Mammary epithelial cell (primary cell): ENCODE results near the gene SPATS2.

ENCODE experiments used
- CTCF ChIP-seq, 2 donors: IDR thresholded peaks in 1 of 2; conservative IDR thresholded peaks in 1 of 2; 2 replicates each; pipeline ENCODE4 v1.5.1; 2011 to 2012; ENCODE audit warnings: inconsistent platforms in 2 of 2, low read length in 2 of 2, mild to moderate bottlenecking in 2 of 2, control low read depth in 1 of 2, low read depth in 1 of 2; ENCODE audit not compliant: insufficient read depth in 1 of 2; ENCODE audit errors: extremely low read depth in 1 of 2
- EZH2 ChIP-seq: IDR thresholded peaks from 2 replicates; pipeline ENCODE4 v1.6.1; 2012; ENCODE audit warnings: low read length, inconsistent platforms, borderline replicate concordance

DNA sequence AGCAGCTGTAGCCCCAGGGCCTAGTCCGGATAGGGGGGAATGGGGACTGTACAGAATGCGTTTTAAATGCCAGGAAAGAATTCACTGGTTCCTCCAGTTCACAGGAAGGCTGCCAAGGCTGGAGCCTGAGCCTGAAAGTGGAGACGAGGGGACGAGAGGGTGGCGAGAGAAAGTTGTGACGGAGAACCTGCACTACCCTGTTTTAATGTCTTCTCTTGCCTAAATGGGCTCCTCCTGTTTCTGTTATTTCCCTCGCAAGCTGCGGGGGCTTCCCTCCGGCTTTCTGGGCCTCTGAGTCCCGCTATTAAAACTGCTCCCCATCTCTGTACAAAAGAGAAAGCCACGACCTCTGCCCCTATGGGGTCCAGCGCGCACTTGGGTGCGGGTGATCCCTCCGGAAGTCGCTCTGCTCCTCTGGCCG lies 34.8 kb upstream of the SPATS2 start:
- TF ChIP-seq CTCF (conservative IDR thresholded peaks at IDR 0.05 in 1 of 2, IDR thresholded peaks at IDR 0.05 in 1 of 2; ENCODE audit: extremely low read depth in 1 of 2, insufficient read depth in 1 of 2, low read depth in 1 of 2, low read length in 2 of 2) (no peak), EZH2 (no peak)
